Measurements from ENCODE around the gene FASTKD3. TPM values are rescaled to one million over a fixed set of nuclear protein-coding genes. Genes with fewer than 3 reads are reported as not detected.

FASTKD3 gene
- polyA plus RNA-seq, 1 donor from 2014 or later, result 27.8 TPM

DNA sequence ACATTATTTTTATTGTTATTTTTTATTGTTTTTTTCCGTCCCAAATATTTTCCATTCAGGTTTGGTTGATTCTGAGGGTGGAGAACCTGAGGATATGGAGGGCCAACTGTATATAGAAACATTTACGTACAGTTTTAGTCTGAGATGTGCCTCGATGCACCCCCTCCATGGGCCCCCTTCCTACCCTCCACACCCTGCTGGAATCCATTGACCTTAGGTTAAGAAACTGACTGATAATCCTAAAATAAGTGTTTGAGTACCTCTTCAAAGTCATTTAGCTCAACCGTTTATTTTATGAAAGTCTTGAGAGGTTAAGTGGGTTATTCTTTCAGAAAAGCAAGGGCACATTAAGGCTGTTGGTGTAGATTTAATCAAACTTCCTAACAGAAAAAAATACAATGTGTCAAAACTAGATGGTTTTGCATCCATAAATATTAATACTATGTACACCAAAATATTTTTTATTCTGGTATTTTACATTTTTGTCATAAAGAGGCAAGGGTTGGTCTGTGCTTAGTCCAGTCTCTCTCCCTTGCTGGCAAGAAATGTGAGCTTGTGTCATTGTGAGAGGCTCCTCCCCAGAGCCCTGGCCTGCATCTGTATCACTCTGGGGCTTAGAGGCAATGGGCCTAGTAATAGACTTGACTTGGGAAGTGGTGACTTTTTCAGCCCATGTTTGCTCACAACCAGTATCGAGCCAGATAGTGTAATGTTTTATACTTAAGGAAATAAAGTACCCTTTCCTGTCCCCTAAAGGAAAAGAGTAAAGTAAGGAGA lies 15.8 kb upstream of the FASTKD3 start:
- no peaks in the 10 kb centered on the region for H3K79me2 ChIP-seq (replicated peaks; ENCODE audit: insufficient read depth, low read length)
- no peak overlapping the region for H3K9ac ChIP-seq (ENCODE audit: low read length)
- no peak overlapping the region for H3K4me3 ChIP-seq (ENCODE audit: low read length)
- H3K4me2 ChIP-seq (ENCODE audit: low read length), result no peak overlapping the region
- H3K27ac ChIP-seq (ENCODE audit: low read length), result no peak overlapping the region
- H4K20me1 ChIP-seq (ENCODE audit: insufficient read depth), result no peaks in the 10 kb centered on the region
- TF ChIP-seq, protein P1, sequence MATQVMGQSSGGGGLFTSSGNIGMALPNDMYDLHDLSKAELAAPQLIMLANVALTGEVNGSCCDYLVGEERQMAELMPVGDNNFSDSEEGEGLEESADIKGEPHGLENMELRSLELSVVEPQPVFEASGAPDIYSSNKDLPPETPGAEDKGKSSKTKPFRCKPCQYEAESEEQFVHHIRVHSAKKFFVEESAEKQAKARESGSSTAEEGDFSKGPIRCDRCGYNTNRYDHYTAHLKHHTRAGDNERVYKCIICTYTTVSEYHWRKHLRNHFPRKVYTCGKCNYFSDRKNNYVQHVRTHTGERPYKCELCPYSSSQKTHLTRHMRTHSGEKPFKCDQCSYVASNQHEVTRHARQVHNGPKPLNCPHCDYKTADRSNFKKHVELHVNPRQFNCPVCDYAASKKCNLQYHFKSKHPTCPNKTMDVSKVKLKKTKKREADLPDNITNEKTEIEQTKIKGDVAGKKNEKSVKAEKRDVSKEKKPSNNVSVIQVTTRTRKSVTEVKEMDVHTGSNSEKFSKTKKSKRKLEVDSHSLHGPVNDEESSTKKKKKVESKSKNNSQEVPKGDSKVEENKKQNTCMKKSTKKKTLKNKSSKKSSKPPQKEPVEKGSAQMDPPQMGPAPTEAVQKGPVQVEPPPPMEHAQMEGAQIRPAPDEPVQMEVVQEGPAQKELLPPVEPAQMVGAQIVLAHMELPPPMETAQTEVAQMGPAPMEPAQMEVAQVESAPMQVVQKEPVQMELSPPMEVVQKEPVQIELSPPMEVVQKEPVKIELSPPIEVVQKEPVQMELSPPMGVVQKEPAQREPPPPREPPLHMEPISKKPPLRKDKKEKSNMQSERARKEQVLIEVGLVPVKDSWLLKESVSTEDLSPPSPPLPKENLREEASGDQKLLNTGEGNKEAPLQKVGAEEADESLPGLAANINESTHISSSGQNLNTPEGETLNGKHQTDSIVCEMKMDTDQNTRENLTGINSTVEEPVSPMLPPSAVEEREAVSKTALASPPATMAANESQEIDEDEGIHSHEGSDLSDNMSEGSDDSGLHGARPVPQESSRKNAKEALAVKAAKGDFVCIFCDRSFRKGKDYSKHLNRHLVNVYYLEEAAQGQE (IDR thresholded peaks at IDR 0.05; ENCODE audit: borderline replicate concordance), result no peak
- TF ChIP-seq CTCF (IDR thresholded peaks at IDR 0.05; ENCODE audit: poor library complexity, severe bottlenecking) (no peak), TAF1 (IDR thresholded peaks at IDR 0.05; ENCODE audit: low read depth) (no peak), POLR2AphosphoS5 (IDR thresholded peaks at IDR 0.05) (no peak), RAD21 (conservative IDR thresholded peaks at IDR 0.05) (no peak), EP300 (conservative IDR thresholded peaks at IDR 0.05; ENCODE audit: poor library complexity, severe bottlenecking) (no peak)
- H3K9me2 ChIP-seq (ENCODE audit: insufficient read depth, low read length), result no peaks in the 10 kb centered on the region
- H3F3A ChIP-seq (ENCODE audit: insufficient read depth, low read length, poor library complexity, severe bottlenecking), result no peaks in the 10 kb centered on the region
- H3K27me3 ChIP-seq (ENCODE audit: insufficient read depth, low read depth, low read length), result no peaks in the 10 kb centered on the region
- H3K36me3 ChIP-seq (ENCODE audit: insufficient read depth, low read length), result peaks cover 7% of the 10 kb centered on the region
- no peaks in the 10 kb centered on the region for H3K9me3 ChIP-seq (ENCODE audit: low read length)
- H2AFZ ChIP-seq (ENCODE audit: low read depth, low read length), result no peak overlapping the region

DNA sequence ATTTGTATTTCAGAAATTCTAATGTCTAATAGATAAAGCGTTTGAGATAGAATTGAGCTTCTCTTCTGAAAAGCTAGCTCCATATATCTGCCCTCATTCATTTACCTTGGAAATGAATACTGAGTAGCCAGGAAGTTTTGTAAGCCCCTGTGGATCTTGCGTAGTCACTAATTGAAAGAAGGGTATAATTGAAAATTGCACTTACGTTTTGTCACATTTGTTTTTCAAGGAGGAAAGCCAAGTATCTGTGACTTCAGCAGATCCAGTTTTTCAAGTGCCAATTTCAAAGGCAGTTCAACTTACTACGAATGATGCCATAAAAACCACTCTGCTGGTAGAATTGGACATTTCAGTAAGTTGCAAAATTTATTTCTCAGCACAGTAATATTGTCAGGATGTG lies 14.1 kb upstream of the FASTKD3 start:
- Histone ChIP-seq H3K79me2 (replicated peaks; ENCODE audit: insufficient read depth, low read length) (no peaks in the 10 kb centered on the region), H3K36me3 (ENCODE audit: insufficient read depth, low read length) (peaks cover 4% of the 10 kb centered on the region), H4K20me1 (ENCODE audit: insufficient read depth) (no peaks in the 10 kb centered on the region), H3K4me3 (ENCODE audit: low read length) (no peak overlapping the region), H3F3A (ENCODE audit: insufficient read depth, low read length, poor library complexity, severe bottlenecking) (no peaks in the 10 kb centered on the region), H2AFZ (ENCODE audit: low read depth, low read length) (no peak overlapping the region), H3K27ac (ENCODE audit: low read length) (no peak overlapping the region), H3K27me3 (ENCODE audit: insufficient read depth, low read depth, low read length) (no peaks in the 10 kb centered on the region), H3K9me2 (ENCODE audit: insufficient read depth, low read length) (no peaks in the 10 kb centered on the region), H3K9me3 (ENCODE audit: low read length) (no peaks in the 10 kb centered on the region), H3K9ac (ENCODE audit: low read length) (no peak overlapping the region), H3K4me2 (ENCODE audit: low read length) (no peak overlapping the region)
- TF ChIP-seq EZH2 (IDR thresholded peaks at IDR 0.05; ENCODE audit: borderline replicate concordance, insufficient read depth, low read length, poor library complexity, severe bottlenecking) (no peak), MXI1 (conservative IDR thresholded peaks at IDR 0.05; ENCODE audit: poor library complexity, severe bottlenecking) (no peak), RAD21 (conservative IDR thresholded peaks at IDR 0.05) (no peak), CTCF (IDR thresholded peaks at IDR 0.05; ENCODE audit: poor library complexity, severe bottlenecking) (no peak), EP300 (conservative IDR thresholded peaks at IDR 0.05; ENCODE audit: poor library complexity, severe bottlenecking) (no peak), TAF1 (IDR thresholded peaks at IDR 0.05; ENCODE audit: low read depth) (no peak), SMC3 (conservative IDR thresholded peaks at IDR 0.05; ENCODE audit: poor library complexity) (no peak), POLR2AphosphoS5 (IDR thresholded peaks at IDR 0.05) (no peak)
- TF ChIP-seq, protein P1 (IDR thresholded peaks at IDR 0.05; ENCODE audit: borderline replicate concordance), result no peak
